ENCODE results near the gene TCF7. TPM values are rescaled to one million over a fixed set of nuclear protein-coding genes. Genes with fewer than 3 reads are reported as not detected.

TCF7 gene
- polyA plus RNA-seq, 1 of the 3 experiments (the other 2 are of a cell fraction), result 2.7 TPM

DNA sequence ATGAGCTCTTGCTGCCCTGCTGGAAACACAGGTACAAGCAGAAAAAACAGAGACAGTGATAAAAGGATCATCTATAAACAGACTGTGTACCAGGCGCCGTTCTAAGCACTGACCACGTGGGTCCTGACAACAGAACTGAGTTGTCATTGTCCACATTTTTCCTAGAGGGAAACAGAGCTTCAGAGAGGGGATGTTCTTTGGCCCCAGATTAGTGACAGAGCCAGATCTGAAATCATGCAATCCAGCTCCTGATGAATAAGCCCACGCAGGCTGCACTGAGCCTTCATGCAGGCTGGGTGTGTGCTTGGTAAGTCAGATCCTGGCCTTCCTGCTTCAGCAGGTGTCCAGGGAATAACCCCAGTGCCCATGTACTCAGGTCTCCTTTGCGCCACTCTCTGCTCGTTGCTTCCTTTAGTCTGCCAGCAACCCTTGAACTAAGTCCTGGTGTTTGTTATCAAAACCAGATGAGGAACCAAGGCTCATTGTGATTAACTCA, 22.8 kb upstream of the TCF7 start (continued):
- TF ChIP-seq TEAD4 (IDR thresholded peaks at IDR 0.05; ENCODE audit: borderline replicate concordance, insufficient read depth) (no peak), NRF1 (IDR thresholded peaks at IDR 0.05; ENCODE audit: low read depth, low read length) (no peak)

DNA sequence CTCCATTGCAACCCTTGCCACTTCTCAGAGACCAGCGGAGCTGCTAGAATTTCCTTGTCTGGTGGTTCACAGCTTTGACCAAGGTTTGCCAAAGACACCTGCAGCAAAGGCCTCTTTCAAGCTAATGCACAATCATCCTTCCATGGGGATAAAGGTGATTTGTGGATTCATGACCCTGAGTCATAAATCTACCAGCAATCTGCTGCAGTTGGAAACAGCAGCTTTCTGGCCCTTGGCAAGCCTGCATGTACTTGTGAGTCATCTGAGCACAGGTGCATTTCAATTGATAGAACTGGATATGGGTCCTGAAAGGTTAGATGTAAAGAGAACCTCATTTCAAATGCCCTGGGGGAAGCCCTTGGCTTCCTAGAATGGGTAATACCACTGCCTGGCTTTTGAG, 21.6 kb upstream of the TCF7 start:
- no peak overlapping the region for H2AFZ ChIP-seq (ENCODE audit: low read depth)
- DNase-seq, result no peak

More for the DNA sequence above, 21.6 kb upstream of the TCF7 start:
- Histone ChIP-seq H3K27me3 (ENCODE audit: insufficient read depth) (no peaks in the 10 kb centered on the region), H3K27ac (ENCODE audit: low read depth in 2 of 2, low read length in 1 of 2) (peak overlapping the region in 1 of 2 experiments; percentile 73; a peak in 1 of 4 replicates), H3K9me3 (no peaks in the 10 kb centered on the region), H3K79me2 (ENCODE audit: insufficient read depth) (no peaks in the 10 kb centered on the region), H3K4me1 (ENCODE audit: control insufficient read depth in 1 of 2, insufficient read depth in 2 of 2, low read depth in 1 of 2, low read length in 1 of 2) (peaks cover 0 to 62% of the 10 kb centered on the region in 2 experiments; a peak in 1 of 4 replicates), H3K36me3 (replicated peaks in 1 of 2; ENCODE audit: control insufficient read depth in 1 of 2, insufficient read depth in 2 of 2, low read length in 1 of 2) (no peaks in the 10 kb centered on the region), H3K9ac (no peak overlapping the region), H3K9me2 (no peaks in the 10 kb centered on the region), H3F3A (replicated peaks; ENCODE audit: insufficient read depth) (no peaks in the 10 kb centered on the region), H3K4me2 (no peak overlapping the region), H4K20me1 (ENCODE audit: insufficient read depth) (no peaks in the 10 kb centered on the region), H3K4me3 (ENCODE audit: low read depth in 2 of 2, low read length in 1 of 2) (no peak overlapping the region)
- POLR2A ChIA-PET, result no interaction called here
- peak; percentile 41; the same call in 1 of the 2 replicates for TF ChIP-seq FOSL2 (IDR thresholded peaks at IDR 0.05; ENCODE audit: borderline replicate concordance, low read depth)
- TF ChIP-seq, protein P1, sequence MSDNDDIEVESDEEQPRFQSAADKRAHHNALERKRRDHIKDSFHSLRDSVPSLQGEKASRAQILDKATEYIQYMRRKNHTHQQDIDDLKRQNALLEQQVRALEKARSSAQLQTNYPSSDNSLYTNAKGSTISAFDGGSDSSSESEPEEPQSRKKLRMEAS (IDR thresholded peaks at IDR 0.05; ENCODE audit: low read depth), result no peak
- TF ChIP-seq FOXM1 (IDR thresholded peaks at IDR 0.05; ENCODE audit: low read depth), result no peak
- 0 out of 2 replicates have a peak, but pooled peaks have one; percentile 24 for TF ChIP-seq NFIC (IDR thresholded peaks at IDR 0.05; ENCODE audit: borderline replicate concordance)
- TF ChIP-seq, protein P2, sequence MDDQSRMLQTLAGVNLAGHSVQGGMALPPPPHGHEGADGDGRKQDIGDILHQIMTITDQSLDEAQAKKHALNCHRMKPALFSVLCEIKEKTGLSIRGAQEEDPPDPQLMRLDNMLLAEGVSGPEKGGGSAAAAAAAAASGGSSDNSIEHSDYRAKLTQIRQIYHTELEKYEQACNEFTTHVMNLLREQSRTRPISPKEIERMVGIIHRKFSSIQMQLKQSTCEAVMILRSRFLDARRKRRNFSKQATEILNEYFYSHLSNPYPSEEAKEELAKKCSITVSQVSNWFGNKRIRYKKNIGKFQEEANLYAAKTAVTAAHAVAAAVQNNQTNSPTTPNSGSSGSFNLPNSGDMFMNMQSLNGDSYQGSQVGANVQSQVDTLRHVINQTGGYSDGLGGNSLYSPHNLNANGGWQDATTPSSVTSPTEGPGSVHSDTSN (IDR thresholded peaks at IDR 0.05), result peak; percentile 59
- no peak for TF ChIP-seq GABPA (IDR thresholded peaks at IDR 0.05; ENCODE audit: low read depth)
- no peak for TF ChIP-seq TAF1 (IDR thresholded peaks at IDR 0.05; ENCODE audit: borderline replicate concordance, low read depth, low read length)
- TF ChIP-seq CHD2 (IDR thresholded peaks at IDR 0.05; ENCODE audit: low read length, partially characterized antibody), result no peak
- TF ChIP-seq TCF12 (IDR thresholded peaks at IDR 0.05), result peak; percentile 66
- TF ChIP-seq, protein P3, sequence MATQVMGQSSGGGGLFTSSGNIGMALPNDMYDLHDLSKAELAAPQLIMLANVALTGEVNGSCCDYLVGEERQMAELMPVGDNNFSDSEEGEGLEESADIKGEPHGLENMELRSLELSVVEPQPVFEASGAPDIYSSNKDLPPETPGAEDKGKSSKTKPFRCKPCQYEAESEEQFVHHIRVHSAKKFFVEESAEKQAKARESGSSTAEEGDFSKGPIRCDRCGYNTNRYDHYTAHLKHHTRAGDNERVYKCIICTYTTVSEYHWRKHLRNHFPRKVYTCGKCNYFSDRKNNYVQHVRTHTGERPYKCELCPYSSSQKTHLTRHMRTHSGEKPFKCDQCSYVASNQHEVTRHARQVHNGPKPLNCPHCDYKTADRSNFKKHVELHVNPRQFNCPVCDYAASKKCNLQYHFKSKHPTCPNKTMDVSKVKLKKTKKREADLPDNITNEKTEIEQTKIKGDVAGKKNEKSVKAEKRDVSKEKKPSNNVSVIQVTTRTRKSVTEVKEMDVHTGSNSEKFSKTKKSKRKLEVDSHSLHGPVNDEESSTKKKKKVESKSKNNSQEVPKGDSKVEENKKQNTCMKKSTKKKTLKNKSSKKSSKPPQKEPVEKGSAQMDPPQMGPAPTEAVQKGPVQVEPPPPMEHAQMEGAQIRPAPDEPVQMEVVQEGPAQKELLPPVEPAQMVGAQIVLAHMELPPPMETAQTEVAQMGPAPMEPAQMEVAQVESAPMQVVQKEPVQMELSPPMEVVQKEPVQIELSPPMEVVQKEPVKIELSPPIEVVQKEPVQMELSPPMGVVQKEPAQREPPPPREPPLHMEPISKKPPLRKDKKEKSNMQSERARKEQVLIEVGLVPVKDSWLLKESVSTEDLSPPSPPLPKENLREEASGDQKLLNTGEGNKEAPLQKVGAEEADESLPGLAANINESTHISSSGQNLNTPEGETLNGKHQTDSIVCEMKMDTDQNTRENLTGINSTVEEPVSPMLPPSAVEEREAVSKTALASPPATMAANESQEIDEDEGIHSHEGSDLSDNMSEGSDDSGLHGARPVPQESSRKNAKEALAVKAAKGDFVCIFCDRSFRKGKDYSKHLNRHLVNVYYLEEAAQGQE (IDR thresholded peaks at IDR 0.05; ENCODE audit: low read depth, low read length), result no peak
- TF ChIP-seq, protein P4, sequence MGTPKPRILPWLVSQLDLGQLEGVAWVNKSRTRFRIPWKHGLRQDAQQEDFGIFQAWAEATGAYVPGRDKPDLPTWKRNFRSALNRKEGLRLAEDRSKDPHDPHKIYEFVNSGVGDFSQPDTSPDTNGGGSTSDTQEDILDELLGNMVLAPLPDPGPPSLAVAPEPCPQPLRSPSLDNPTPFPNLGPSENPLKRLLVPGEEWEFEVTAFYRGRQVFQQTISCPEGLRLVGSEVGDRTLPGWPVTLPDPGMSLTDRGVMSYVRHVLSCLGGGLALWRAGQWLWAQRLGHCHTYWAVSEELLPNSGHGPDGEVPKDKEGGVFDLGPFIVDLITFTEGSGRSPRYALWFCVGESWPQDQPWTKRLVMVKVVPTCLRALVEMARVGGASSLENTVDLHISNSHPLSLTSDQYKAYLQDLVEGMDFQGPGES (IDR thresholded peaks at IDR 0.05; ENCODE audit: low read depth, low read length), result no peak
- no peak for TF ChIP-seq POLR2AphosphoS5 (IDR thresholded peaks at IDR 0.05; ENCODE audit: low read depth, low read length)
- TF ChIP-seq JUND (IDR thresholded peaks at IDR 0.05), result peak; percentile 53; the same call in 1 of the 2 replicates
- no peak for TF ChIP-seq NRF1 (IDR thresholded peaks at IDR 0.05; ENCODE audit: low read depth, low read length)
- CTCF ChIA-PET, result interaction anchor here (0.6 to 5.3 kb wide), 3 partner anchors 9 to 53 kb away, joined by 3 to 31 read pairs (median 20); no protein-coding TSS in a partner anchor
- 100% methylated on average over 1 of the region's 1 CpG for WGBS (ENCODE audit: low lambda C conversion rate)

All from SK-N-SH (cell line).